Activated CD4-positive, alpha-beta T cell treated with anti-CD3 and anti-CD28 coated beads for 36 hours (primary cell): ENCODE results near the gene PRKAR1B. TPM values are rescaled to one million over a fixed set of nuclear protein-coding genes. Genes with fewer than 3 reads are reported as not detected.
"Not testable (repeated sequence)": the region's sequence is repeated elsewhere in the genome, so short reads cannot be mapped to it uniquely, and the experiment has no call there.

Experiments used
- ATAC-seq: fragments of 200-7000 bp; cut with Tn5 transposase; one replicate; pipeline ENCODE4 v1.10.0; 2021; ENCODE audit warnings: mild to moderate bottlenecking, moderate library complexity
- CTCF ChIA-PET: fragments of 350-600 bp; sonication (Branson Sonifier 250); formaldehyde crosslinking; loops from one replicate; lab custom pipeline; 2021; ENCODE audit warnings: antibody characterized with exemption; lab: Charles Lee
- POLR2A ChIA-PET: fragments of 350-600 bp; sonication (Branson Sonifier 250); formaldehyde crosslinking; loops from one replicate; lab custom pipeline; 2021; ENCODE audit warnings: antibody characterized with exemption, inconsistent platforms; lab: Charles Lee
- DNase-seq: peaks from one replicate; pipeline ENCODE4 v3.0.0-alpha.2; 2020
- H3K27ac Mint-ChIP-seq: one replicate; pipeline ENCODE4 v1.8.0; 2021; ENCODE audit warnings: mixed read lengths
- H3K27me3 Mint-ChIP-seq: one replicate; pipeline ENCODE4 v1.8.0; 2021; ENCODE audit warnings: mixed read lengths
- H3K36me3 Mint-ChIP-seq: one replicate; pipeline ENCODE4 v1.8.0; 2021; ENCODE audit warnings: low read depth, mixed read lengths
- H3K4me1 Mint-ChIP-seq: one replicate; pipeline ENCODE4 v1.8.0; 2021; ENCODE audit warnings: mixed read lengths
- H3K4me3 Mint-ChIP-seq: one replicate; pipeline ENCODE4 v1.8.0; 2021; ENCODE audit warnings: mild to moderate bottlenecking, moderate library complexity, mixed read lengths
- H3K9me3 Mint-ChIP-seq: one replicate; pipeline ENCODE4 v1.8.0; 2021; ENCODE audit warnings: low read depth, mixed read lengths
- intact Hi-C, 2 experiments: fragments of 100-400 bp; cut with DNase I in 1 of 2; cut with micrococcal nuclease in 1 of 2; formaldehyde crosslinking; loops; one replicate each; pipeline versions ENCODE4 v1.14.2 to v1.15.1; 2022 to 2024; cut with DNase I, micrococcal nuclease
- total RNA-seq, 2 experiments: library from RNA; stranded (reverse); gene quantifications; one replicate each; pipeline ENCODE4 v1.2.3, GENCODE V29; 2021

The PRKAR1B gene
- total RNA-seq, 2 experiments from 2014 or later: 37.0 to 41.0 TPM

DNA sequence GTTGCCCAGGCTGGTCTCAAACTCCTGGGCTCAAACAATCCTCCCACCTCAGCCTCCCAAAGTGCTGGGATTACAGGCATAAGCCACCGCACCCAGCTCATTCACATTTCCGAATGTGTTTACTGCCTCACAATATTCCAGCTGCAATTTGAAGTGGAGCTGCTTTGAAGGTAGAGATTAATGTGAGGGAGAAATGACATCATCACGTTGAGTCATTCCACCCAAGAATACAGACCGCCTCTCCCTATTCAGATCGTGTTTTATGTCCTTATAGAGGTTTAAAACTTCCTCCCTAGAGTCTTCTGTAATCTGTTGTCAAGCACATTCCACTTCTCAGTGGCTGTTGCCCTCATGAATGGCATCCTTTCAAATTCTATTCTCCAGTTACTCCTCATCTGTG lies 107.0 kb downstream of the PRKAR1B start:
- peaks cover 55% of the 10 kb centered on the region for H3K36me3 Mint-ChIP-seq
- ChIA-PET CTCF (interaction anchor here (1.0 to 1.8 kb wide), 2 partner anchors 10 to 15 kb away, joined by 3 to 4 read pairs; no protein-coding TSS in a partner anchor), POLR2A (interaction anchor here (0.6 to 1.1 kb wide), 4 partner anchors 19 to 106 kb away, joined by 4 to 5 read pairs (median 5); no protein-coding TSS in a partner anchor)
- no peak for DNase-seq
- peak; percentile 52 for ATAC-seq
- H3K9me3 Mint-ChIP-seq: peaks cover 36% of the 10 kb centered on the region
- H3K4me3 Mint-ChIP-seq: no peak overlapping the region
- no peaks in the 10 kb centered on the region for H3K27me3 Mint-ChIP-seq
- intact Hi-C loops: loop anchor here in 1 of 2 experiments (1.0 kb wide), 1 partner anchor 35 kb away; no protein-coding TSS in a partner anchor
- peaks cover 54% of the 10 kb centered on the region for H3K4me1 Mint-ChIP-seq
- H3K27ac Mint-ChIP-seq: peak overlapping the region; percentile 100

DNA sequence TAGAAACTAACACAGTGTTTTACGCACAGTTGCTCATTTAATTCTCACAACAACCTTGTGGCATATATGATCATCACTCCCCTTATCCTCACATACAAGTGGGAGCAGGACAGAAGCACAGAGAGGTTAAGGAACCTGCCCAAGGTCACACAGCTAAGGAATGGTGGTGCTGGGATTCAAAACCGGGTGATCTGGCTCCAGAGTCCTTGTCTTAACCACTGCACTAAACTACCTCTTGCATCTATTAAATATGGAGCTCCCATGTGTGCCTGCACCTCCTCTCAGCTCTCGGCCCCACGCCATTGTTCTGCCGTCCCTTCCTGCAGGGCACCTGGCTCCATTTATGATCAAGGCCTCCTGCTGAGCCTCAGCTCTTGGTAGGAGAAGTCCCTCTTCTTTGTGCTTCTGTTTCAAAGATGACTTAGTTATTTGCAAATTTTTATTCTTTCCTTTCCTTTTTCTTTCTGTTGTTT lies 107.7 kb downstream of the PRKAR1B start:
- CTCF ChIA-PET: interaction anchor here (1.0 to 1.8 kb wide), 3 partner anchors 9 to 14 kb away, joined by 3 to 7 read pairs (median 4); no protein-coding TSS in a partner anchor
- intact Hi-C loops: loop anchor here in 1 of 2 experiments (2.0 kb wide), 1 partner anchor 15 kb away; no protein-coding TSS in a partner anchor
- ATAC-seq (no peak), DNase-seq (no peak)
- H3K36me3 Mint-ChIP-seq: peaks cover 52% of the 10 kb centered on the region
- POLR2A ChIA-PET: interaction anchor here (0.6 to 1.1 kb wide), 3 partner anchors 26 to 105 kb away, joined by 4 to 5 read pairs (median 5); no protein-coding TSS in a partner anchor
- peaks cover 30% of the 10 kb centered on the region for H3K9me3 Mint-ChIP-seq
- H3K4me1 Mint-ChIP-seq: peaks cover 57% of the 10 kb centered on the region
- H3K27ac Mint-ChIP-seq: peak overlapping the region; percentile 100
- no peaks in the 10 kb centered on the region for H3K27me3 Mint-ChIP-seq
- H3K4me3 Mint-ChIP-seq: peak overlapping the region; percentile 21

DNA sequence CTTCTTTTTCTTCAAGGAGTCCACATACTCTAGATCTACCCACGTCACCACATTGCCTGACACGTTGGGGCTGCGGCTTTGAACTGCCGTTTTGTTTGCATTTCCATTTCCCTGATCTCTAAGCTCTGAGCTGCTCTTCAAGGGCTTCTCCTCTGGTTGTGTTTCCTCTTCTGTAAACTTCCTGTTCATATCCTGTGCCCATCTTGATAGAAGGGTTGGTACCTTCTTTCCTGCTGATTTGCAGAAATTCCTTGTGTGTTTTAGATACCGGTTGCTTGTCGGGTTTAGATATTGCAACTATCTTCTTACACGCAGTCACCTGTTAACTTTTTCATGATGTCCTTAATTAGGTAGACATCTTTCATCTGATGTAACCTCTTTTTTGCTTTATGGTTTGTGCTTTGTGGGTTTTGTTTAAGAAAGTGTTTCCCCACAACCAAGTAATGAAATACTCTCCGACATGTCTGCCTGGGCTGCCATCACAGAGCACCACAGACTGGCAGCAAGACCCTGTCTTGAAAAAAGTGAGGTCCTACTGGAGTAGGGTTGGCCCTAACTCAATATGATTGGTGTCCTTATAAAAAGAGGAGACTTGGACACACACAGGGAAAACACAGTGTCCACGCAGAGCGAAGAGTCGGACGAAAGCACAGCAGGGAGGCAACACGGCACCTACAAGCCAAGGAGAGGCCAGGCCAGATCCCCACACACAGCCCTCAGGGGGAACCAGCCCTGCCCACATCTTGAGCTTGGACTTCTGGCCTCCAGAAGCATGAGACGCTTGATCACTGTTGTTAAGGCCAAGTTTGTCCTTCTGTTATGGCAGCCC lies 108.3 kb downstream of the PRKAR1B start:
- CTCF ChIA-PET: interaction anchor here (1.4 kb wide), 1 partner anchor 9 kb away, joined by 7 read pairs; no protein-coding TSS in a partner anchor
- peaks cover 28% of the 10 kb centered on the region for H3K9me3 Mint-ChIP-seq
- H3K36me3 Mint-ChIP-seq: peaks cover 50% of the 10 kb centered on the region
- peaks cover 61% of the 10 kb centered on the region for H3K4me1 Mint-ChIP-seq
- H3K27ac Mint-ChIP-seq: peak overlapping the region; percentile 100
- POLR2A ChIA-PET: interaction anchor here (0.8 to 1.7 kb wide), 3 partner anchors 14 to 25 kb away, joined by 3 to 5 read pairs (median 5); no protein-coding TSS in a partner anchor
- no peaks in the 10 kb centered on the region for H3K27me3 Mint-ChIP-seq
- intact Hi-C loops: loop anchor here (1.0 to 2.0 kb wide), 2 partner anchors 14 kb away; no protein-coding TSS in a partner anchor
- DNase-seq (peak; percentile 80), ATAC-seq (peak; percentile 76)
- peak overlapping the region; percentile 75 for H3K4me3 Mint-ChIP-seq

DNA sequence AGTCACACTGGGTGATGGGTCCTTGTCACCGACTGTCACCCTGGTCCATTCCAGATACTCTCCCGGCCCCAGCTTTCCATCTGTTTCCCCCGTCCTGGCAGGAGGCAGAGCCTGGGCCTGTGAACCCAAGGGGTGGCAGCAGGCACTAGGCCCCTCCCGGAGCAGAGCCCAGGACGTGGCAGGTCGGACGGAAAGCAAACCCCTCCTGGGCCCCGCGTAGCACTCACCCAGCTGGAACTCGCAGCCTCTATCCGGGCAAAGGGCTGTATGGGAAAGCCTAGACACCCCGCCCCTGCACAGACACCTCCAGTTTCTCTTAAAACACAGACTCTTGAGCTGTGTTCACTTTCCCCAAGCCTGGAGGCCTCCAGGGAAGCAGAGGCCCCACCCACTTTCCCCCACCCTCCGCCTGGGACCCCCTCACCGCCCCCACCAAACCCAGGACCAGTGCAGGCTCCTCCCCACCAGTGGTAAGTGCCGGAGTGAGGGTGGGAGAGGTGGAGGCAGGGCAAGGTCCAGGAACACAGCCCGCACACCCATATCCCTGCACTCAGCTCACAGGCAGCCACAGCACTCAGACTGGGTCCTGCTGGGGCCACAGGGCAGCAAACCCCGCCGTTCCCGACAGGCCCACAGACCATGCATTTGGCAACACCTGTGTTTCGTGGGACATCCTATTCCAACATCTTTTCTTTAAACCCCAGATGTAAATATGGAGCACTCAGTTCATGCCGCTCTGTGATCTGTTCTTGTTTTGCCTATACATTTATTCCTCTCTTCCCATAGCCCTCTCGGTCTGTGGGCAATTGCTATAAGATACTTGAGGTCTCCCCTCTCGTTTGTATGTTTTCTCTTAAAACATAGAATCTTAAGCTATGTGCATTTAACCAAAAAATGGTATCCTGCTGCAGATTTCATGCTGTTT lies 109.2 kb downstream of the PRKAR1B start:
- ChIA-PET POLR2A (interaction anchor here (0.8 to 1.7 kb wide), 2 partner anchors 13 to 16 kb away, joined by 3 to 5 read pairs; no protein-coding TSS in a partner anchor), CTCF (interaction anchor here (0.7 to 1.6 kb wide), 3 partner anchors 8 to 33 kb away, joined by 3 to 7 read pairs (median 6); no protein-coding TSS in a partner anchor)
- intact Hi-C loops: loop anchor here (1.0 to 2.0 kb wide), 2 partner anchors 13 to 14 kb away; no protein-coding TSS in a partner anchor
- peaks cover 25% of the 10 kb centered on the region for H3K9me3 Mint-ChIP-seq
- peak; percentile 68 for DNase-seq
- peaks cover 43% of the 10 kb centered on the region for H3K36me3 Mint-ChIP-seq
- H3K27ac Mint-ChIP-seq: peak overlapping the region; percentile 100
- ATAC-seq: peak; percentile 51
- peaks cover 66% of the 10 kb centered on the region for H3K4me1 Mint-ChIP-seq
- peak overlapping the region; percentile 75 for H3K4me3 Mint-ChIP-seq
- no peaks in the 10 kb centered on the region for H3K27me3 Mint-ChIP-seq

DNA sequence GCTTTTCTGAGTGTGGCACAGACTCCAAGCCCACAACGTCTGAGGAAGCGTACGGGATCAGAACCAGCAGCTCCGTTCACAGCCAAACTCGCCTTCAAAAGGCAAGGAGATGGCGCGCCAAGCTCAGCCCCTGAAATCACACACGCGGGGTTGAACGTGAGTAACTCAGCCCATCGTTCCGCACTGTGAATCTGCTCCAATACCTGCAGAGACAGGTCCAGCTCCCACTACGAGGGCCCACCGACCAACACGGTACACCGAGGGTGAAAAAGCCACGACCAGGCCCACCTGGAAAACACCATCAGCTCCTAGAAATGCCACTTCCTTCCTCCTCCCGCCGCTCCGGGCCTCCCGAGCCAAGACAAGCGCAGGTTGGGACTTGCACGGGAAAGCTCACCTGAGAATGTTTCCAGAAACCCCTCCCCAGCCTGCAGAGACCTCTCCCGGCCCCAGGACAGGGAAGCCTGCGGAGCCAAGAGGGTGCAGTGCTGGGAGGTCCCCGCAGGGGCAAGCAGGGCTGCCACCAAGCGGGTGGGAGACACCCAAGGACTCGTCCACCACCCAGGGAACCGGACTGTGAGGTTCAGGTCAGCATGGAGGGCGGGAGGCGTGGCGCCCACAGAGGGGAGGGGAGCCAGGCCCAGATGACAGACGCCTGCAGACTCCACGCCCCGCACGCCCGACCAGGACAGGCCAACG lies 113.5 kb downstream of the PRKAR1B start:
- intact Hi-C loops: no loop called here
- Mint-ChIP-seq H3K27me3 (no peaks in the 10 kb centered on the region), H3K27ac (no peak overlapping the region), H3K4me3 (no peak overlapping the region), H3K36me3 (peaks cover 26% of the 10 kb centered on the region), H3K4me1 (peaks cover 75% of the 10 kb centered on the region), H3K9me3 (peaks cover 7% of the 10 kb centered on the region)
- DNase-seq (no peak), ATAC-seq (no peak)
- ChIA-PET POLR2A (no interaction called here), CTCF (interaction anchor here (0.7 to 1.3 kb wide), 2 partner anchors 9 to 119 kb away, joined by 3 read pairs; no protein-coding TSS in a partner anchor)

GRCh38 chr7:611837-612236 lies 115.2 kb downstream of the PRKAR1B start:
- H3K4me1 Mint-ChIP-seq: peaks cover 66% of the 10 kb centered on the region
- CTCF ChIA-PET, intact Hi-C loops, ATAC-seq, POLR2A ChIA-PET, H3K9me3 Mint-ChIP-seq, H3K4me3 Mint-ChIP-seq, H3K27me3 Mint-ChIP-seq, DNase-seq, H3K27ac Mint-ChIP-seq: not testable (repeated sequence)
- H3K36me3 Mint-ChIP-seq: peaks cover 29% of the 10 kb centered on the region

GRCh38 chr7:611281-611810 lies 115.7 kb downstream of the PRKAR1B start:
- intact Hi-C loops: no loop called here
- no peak for DNase-seq
- no peaks in the 10 kb centered on the region for H3K27me3 Mint-ChIP-seq
- H3K4me1 Mint-ChIP-seq: peaks cover 62% of the 10 kb centered on the region
- ChIA-PET CTCF (no interaction called here), POLR2A (no interaction called here)
- no peak overlapping the region for H3K4me3 Mint-ChIP-seq
- H3K9me3 Mint-ChIP-seq: peaks cover 7% of the 10 kb centered on the region
- peak overlapping the region; percentile 93 for H3K27ac Mint-ChIP-seq
- H3K36me3 Mint-ChIP-seq: peaks cover 31% of the 10 kb centered on the region
- no peak for ATAC-seq

- H3K4me3 Mint-ChIP-seq: peak overlapping the region; percentile 9
- peaks cover 62% of the 10 kb centered on the region for H3K4me1 Mint-ChIP-seq
- CTCF ChIA-PET: interaction anchor here (1.0 to 1.7 kb wide), 2 partner anchors 8 to 10 kb away, joined by 4 to 7 read pairs; no protein-coding TSS in a partner anchor
- intact Hi-C loops: no loop called here
- peak; percentile 23 for DNase-seq
- H3K27ac Mint-ChIP-seq: peak overlapping the region; percentile 93
- H3K27me3 Mint-ChIP-seq: no peaks in the 10 kb centered on the region
- peaks cover 37% of the 10 kb centered on the region for H3K36me3 Mint-ChIP-seq
- POLR2A ChIA-PET: no interaction called here
- ATAC-seq: peak; percentile 14
- H3K9me3 Mint-ChIP-seq: peaks cover 9% of the 10 kb centered on the region
Measured at GRCh38 chr7:610531-611280, 116.4 kb downstream of the PRKAR1B start.

DNA sequence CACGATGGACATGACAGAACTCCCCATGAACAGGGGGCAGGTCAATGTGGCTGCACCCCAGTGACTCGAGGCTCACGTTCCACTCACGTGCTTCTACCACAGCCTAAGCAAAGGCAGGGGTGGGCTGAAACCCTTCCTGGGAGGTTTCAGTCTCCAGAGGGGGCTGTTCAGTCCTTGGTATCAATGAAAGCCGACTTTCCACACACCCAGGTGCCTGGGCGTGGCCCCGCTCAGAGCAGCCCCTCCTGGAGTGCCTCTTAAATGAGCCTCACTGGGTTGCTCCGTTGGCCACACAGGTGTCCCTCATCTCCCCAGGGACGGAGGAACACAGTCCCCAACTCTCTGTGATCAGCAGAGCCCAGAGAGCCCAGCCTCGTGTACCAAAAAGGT lies 116.9 kb downstream of the PRKAR1B start:
- no peak for DNase-seq
- H3K9me3 Mint-ChIP-seq: peaks cover 9% of the 10 kb centered on the region
- H3K4me1 Mint-ChIP-seq: peaks cover 62% of the 10 kb centered on the region
- H3K4me3 Mint-ChIP-seq: no peak overlapping the region
- ChIA-PET CTCF (interaction anchor here (1.0 to 1.7 kb wide), 2 partner anchors 9 to 10 kb away, joined by 4 to 7 read pairs; no protein-coding TSS in a partner anchor), POLR2A (no interaction called here)
- intact Hi-C loops: no loop called here
- peaks cover 42% of the 10 kb centered on the region for H3K36me3 Mint-ChIP-seq
- H3K27ac Mint-ChIP-seq: peak overlapping the region; percentile 93
- ATAC-seq: no peak
- H3K27me3 Mint-ChIP-seq: no peaks in the 10 kb centered on the region
